ENCODE results near the gene SCAF1.

The SCAF1 gene

GRCh38 chr19:49651029-49651819 is 9.2 kb downstream of the SCAF1 start:
- DNase-seq, result no peak

- no peak for DNase-seq
Observed at GRCh38 chr19:49651820-49652550, 10.0 kb downstream of the SCAF1 start.

GRCh38 chr19:49652551-49653465 is 10.8 kb downstream of the SCAF1 start:
- DNase-seq, result no peak

- no peak for DNase-seq
Observed at GRCh38 chr19:49653466-49653806, 11.4 kb downstream of the SCAF1 start.

- no peak for DNase-seq
Observed at GRCh38 chr19:49654581-49654980, 12.6 kb downstream of the SCAF1 start.

GRCh38 chr19:49655570-49656455 is 13.8 kb downstream of the SCAF1 start:
- DNase-seq, result no peak

GRCh38 chr19:49656456-49657109 is 14.6 kb downstream of the SCAF1 start:
- no peak for DNase-seq

- no peak for DNase-seq
Observed at GRCh38 chr19:49657493-49658138, 15.6 kb downstream of the SCAF1 start.

GRCh38 chr19:49658139-49658517 is 16.1 kb downstream of the SCAF1 start:
- DNase-seq, result no peak

GRCh38 chr19:49658566-49659442 is 16.8 kb downstream of the SCAF1 start:
- DNase-seq, result no peak

GRCh38 chr19:49660338-49660961 is 18.4 kb downstream of the SCAF1 start:
- DNase-seq, result no peak

GRCh38 chr19:49662011-49662410 is 20.0 kb downstream of the SCAF1 start:
- DNase-seq, result no peak

- no peak for DNase-seq
Observed at GRCh38 chr19:49663224-49663623, 21.2 kb downstream of the SCAF1 start.

- DNase-seq, result peak; percentile 84 to 91
Observed at GRCh38 chr19:49664171-49665035, 22.4 kb downstream of the SCAF1 start.

- DNase-seq, result no peak
Observed at GRCh38 chr19:49665036-49665350, 23.0 kb downstream of the SCAF1 start.

GRCh38 chr19:49665351-49666119 is 23.5 kb downstream of the SCAF1 start, which contains the start of the genes BCL2L12 and IRF3:
Gene BCL2L12, plus strand, starts transcription at chr19:49665933. Its CDS starts 760 bp downstream, at chr19:49666693.
Gene IRF3, minus strand, starts transcription at chr19:49665857. Its CDS starts 1,019 bp downstream, at chr19:49664838.
- DNase-seq, result peak; percentile 99

- DNase-seq, result no peak
Observed at GRCh38 chr19:49666120-49666444, 24.1 kb downstream of the SCAF1 start.

- no peak for DNase-seq
Observed at GRCh38 chr19:49667473-49667872, 25.5 kb downstream of the SCAF1 start.

All from CD4-positive, alpha-beta T cell treated with Interleukin-4 for 1 hour (primary cell).